Fibroblast of lung (primary cell): ENCODE results near the gene RAB19. TPM values are rescaled to one million over a fixed set of nuclear protein-coding genes. Genes with fewer than 3 reads are reported as not detected.
"Not testable (repeated sequence)": the region's sequence is repeated elsewhere in the genome, so short reads cannot be mapped to it uniquely, and the experiment has no call there.

Experiments
- DNase-seq, 2 donors: peaks; one replicate each; pipeline versions ENCODE4 v3.0.0 to v3.0.0-alpha.2; 2010; ENCODE audit warnings: low read depth in 2 of 2
- H2AFZ ChIP-seq: 2 replicates; pipeline ENCODE4 v1.5.1; 2012; ENCODE audit warnings: low read length, control low read depth, inconsistent platforms
- H3K27ac ChIP-seq: 2 replicates; pipeline ENCODE4 v1.5.1; 2011; ENCODE audit warnings: low read length, control low read depth; ENCODE audit not compliant: insufficient read depth
- H3K27me3 ChIP-seq: 2 replicates; pipeline ENCODE4 v1.5.1; 2011; ENCODE audit warnings: mild to moderate bottlenecking, low read length; ENCODE audit not compliant: control insufficient read depth, insufficient read depth
- H3K36me3 ChIP-seq: 2 replicates; pipeline ENCODE4 v1.5.1; 2011; ENCODE audit warnings: low read length; ENCODE audit not compliant: control insufficient read depth, insufficient read depth
- H3K4me1 ChIP-seq: 2 replicates; pipeline ENCODE4 v1.5.1; 2011; ENCODE audit warnings: low read length; ENCODE audit not compliant: control insufficient read depth, insufficient read depth; ENCODE audit errors: extremely low read depth
- H3K4me2 ChIP-seq: 2 replicates; pipeline ENCODE4 v1.5.1; 2011; ENCODE audit warnings: low read length, control low read depth; ENCODE audit not compliant: insufficient read depth; ENCODE audit errors: extremely low read depth
- H3K4me3 ChIP-seq, 4 experiments: fragments of 200-600 bp in 1 of 4; sonication (generic) in 1 of 4; replicated peaks in 1 of 4; 2 replicates each; pipeline ENCODE4 v1.5.1; 2011 to 2016; ENCODE audit warnings: low read length in 4 of 4, low read depth in 3 of 4, mild to moderate bottlenecking in 3 of 4, control low read depth in 2 of 4, inconsistent platforms in 1 of 4, mixed read lengths in 1 of 4; ENCODE audit not compliant: insufficient read depth in 1 of 4; ENCODE audit errors: control extremely low read depth in 1 of 4
- H3K79me2 ChIP-seq: 2 replicates; pipeline ENCODE4 v1.5.1; 2012; ENCODE audit warnings: mild to moderate bottlenecking, low read length, inconsistent platforms; ENCODE audit not compliant: control insufficient read depth, insufficient read depth
- H3K9ac ChIP-seq: 2 replicates; pipeline ENCODE4 v1.5.1; 2011; ENCODE audit warnings: mild to moderate bottlenecking, low read length, control low read depth; ENCODE audit not compliant: insufficient read depth
- H3K9me3 ChIP-seq: 2 replicates; pipeline ENCODE4 v1.5.1; 2012; ENCODE audit warnings: low read depth, low read length; ENCODE audit not compliant: control insufficient read depth, insufficient read depth
- H4K20me1 ChIP-seq: 2 replicates; pipeline ENCODE4 v1.5.1; 2011; ENCODE audit warnings: low read length; ENCODE audit not compliant: control insufficient read depth, insufficient read depth; ENCODE audit errors: extremely low read depth
- EZH2 ChIP-seq: IDR thresholded peaks from 2 replicates; pipeline ENCODE4 v1.5.1; 2012; ENCODE audit warnings: low read length, control low read depth, mild to moderate bottlenecking; ENCODE audit errors: missing control alignments
- polyA plus RNA-seq, 2 donors: library from polyadenylated mRNA; depleted of rRNA in 1 of 2; stranded (reverse) in 1 of 2; unstranded in 1 of 2; fragments of >200 nt; gene quantifications; 2 replicates each; pipeline ENCODE4 v1.2.1, GENCODE V29; 2011 to 2012; ENCODE audit warnings: missing spikeins in 1 of 2
- total RNA-seq: library from RNA; depleted of rRNA; stranded (reverse); fragments of >200 nt; gene quantifications from 2 replicates; pipeline ENCODE4 v1.2.1, GENCODE V29; 2014
- TF ChIP-seq, protein P1 (sequence below), 2 donors: IDR thresholded peaks in 1 of 2; conservative IDR thresholded peaks in 1 of 2; 1 replicate in 1 of 2; 2 replicates in 1 of 2; pipeline ENCODE4 v1.5.1; 2011 to 2012; ENCODE audit warnings: low read length in 2 of 2, control low read depth in 1 of 2, inconsistent platforms in 1 of 2, low read depth in 1 of 2, mild to moderate bottlenecking in 1 of 2

Gene RAB19
- total and polyA plus RNA-seq, 2 donors (not counting 1 experiment from before 2014, with no cell fraction given), result not detected

DNA sequence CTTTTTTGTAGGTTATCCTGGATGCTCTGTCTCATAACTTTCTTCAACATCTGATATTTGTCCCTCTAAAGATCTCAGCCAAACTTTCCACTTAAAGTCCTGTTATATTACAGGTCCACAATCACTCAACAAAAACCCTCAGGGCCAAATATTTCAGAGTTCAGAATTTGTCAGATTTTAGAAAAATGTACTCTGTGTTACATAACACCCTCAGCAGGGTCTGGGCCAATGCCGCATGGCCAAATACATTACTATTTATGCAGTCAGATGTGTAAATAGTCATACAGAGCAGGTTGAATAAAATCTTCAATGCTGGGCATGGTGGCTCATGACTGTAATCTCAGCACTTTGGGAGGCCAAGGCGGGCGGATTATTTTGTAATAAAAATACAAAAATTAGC, 11.5 kb downstream of the RAB19 start:
- Histone ChIP-seq H3K4me3 (no peak overlapping the region), H3K79me2 (no peaks in the 10 kb centered on the region), H3K9me3 (no peaks in the 10 kb centered on the region), H3K27ac (no peak overlapping the region), H3K9ac (no peak overlapping the region), H3K4me1 (no peaks in the 10 kb centered on the region), H3K27me3 (peaks cover 8% of the 10 kb centered on the region), H3K36me3 (no peaks in the 10 kb centered on the region), H2AFZ (no peak overlapping the region), H4K20me1 (no peaks in the 10 kb centered on the region), H3K4me2 (no peak overlapping the region)
- TF ChIP-seq EZH2, result no peak
- TF ChIP-seq, protein P1, sequence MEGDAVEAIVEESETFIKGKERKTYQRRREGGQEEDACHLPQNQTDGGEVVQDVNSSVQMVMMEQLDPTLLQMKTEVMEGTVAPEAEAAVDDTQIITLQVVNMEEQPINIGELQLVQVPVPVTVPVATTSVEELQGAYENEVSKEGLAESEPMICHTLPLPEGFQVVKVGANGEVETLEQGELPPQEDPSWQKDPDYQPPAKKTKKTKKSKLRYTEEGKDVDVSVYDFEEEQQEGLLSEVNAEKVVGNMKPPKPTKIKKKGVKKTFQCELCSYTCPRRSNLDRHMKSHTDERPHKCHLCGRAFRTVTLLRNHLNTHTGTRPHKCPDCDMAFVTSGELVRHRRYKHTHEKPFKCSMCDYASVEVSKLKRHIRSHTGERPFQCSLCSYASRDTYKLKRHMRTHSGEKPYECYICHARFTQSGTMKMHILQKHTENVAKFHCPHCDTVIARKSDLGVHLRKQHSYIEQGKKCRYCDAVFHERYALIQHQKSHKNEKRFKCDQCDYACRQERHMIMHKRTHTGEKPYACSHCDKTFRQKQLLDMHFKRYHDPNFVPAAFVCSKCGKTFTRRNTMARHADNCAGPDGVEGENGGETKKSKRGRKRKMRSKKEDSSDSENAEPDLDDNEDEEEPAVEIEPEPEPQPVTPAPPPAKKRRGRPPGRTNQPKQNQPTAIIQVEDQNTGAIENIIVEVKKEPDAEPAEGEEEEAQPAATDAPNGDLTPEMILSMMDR (conservative IDR thresholded peaks at IDR 0.05 in 1 of 2, IDR thresholded peaks at IDR 0.05 in 1 of 2; ENCODE audit: low read depth in 1 of 2, low read length in 2 of 2), result no peak
- DNase-seq, result no peak

DNA sequence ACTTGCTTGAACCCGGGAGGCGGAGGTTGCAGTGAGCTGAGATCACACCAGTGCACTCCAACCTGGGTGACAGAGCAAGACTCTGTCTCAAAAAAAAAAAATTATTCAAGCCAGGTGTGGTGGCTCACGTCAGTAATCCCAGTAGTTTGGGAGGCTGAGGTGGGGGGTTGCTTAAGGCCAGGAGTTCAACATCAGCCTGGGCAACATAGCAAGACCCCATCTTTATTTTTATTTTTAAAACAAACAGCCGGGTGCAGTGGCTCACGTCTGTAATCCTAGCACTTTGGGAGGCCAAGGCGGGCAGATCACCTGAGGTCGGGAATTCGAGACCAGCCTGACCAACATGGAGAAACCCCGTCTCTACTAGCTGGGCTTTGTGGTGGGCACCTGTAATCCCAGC, 12.0 kb downstream of the RAB19 start:
- not testable (repeated sequence) for H3K79me2 ChIP-seq, H2AFZ ChIP-seq, H3K27me3 ChIP-seq, H3K9me3 ChIP-seq, H3K36me3 ChIP-seq, H3K4me3 ChIP-seq, DNase-seq, H3K9ac ChIP-seq, H3K4me1 ChIP-seq, H3K27ac ChIP-seq, H3K4me2 ChIP-seq, H4K20me1 ChIP-seq

DNA sequence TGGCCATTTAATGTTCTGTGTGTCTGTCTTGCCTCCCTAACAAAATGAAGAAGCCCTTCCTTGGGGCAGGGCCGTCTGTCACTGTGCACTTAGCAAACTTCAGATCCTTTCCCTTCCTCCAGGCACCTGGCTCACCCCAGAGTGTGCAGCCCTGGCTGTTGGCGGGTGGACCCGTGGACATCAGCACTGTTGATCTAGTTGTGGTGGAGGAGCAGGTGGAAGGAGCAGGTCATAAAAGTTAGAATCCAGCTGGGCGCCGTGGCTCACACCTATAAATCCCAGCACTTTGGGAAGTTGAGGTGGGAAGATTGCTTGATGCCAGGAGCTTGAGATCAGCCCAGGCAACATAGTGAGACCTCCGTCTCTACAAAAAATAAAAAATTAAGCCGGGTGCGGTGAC, 12.7 kb downstream of the RAB19 start:
- no peak for DNase-seq
- peaks cover 8% of the 10 kb centered on the region for H3K27me3 ChIP-seq

More for the DNA sequence above, 12.7 kb downstream of the RAB19 start:
- Histone ChIP-seq H3K4me2 (no peak overlapping the region), H2AFZ (no peak overlapping the region), H3K79me2 (no peaks in the 10 kb centered on the region), H3K4me3 (no peak overlapping the region), H3K9me3 (no peaks in the 10 kb centered on the region), H4K20me1 (no peaks in the 10 kb centered on the region), H3K27ac (no peak overlapping the region), H3K36me3 (no peaks in the 10 kb centered on the region), H3K4me1 (no peaks in the 10 kb centered on the region), H3K9ac (no peak overlapping the region)
- TF ChIP-seq, protein P1 (conservative IDR thresholded peaks at IDR 0.05 in 1 of 2, IDR thresholded peaks at IDR 0.05 in 1 of 2; ENCODE audit: low read depth in 1 of 2, low read length in 2 of 2), result no peak
- TF ChIP-seq EZH2, result no peak
